Ammon's horn (tissue), 1 donor: ENCODE data around the gene SPNS3.
A peak's percentile ranks its signal among the peaks of the same experiment; 100 is the strongest.

ENCODE experiments used
- DNase-seq: peaks from one replicate; pipeline ENCODE4 v3.0.0-alpha.2; 2016; ENCODE audit warnings: low spot score

The SPNS3 gene

DNA sequence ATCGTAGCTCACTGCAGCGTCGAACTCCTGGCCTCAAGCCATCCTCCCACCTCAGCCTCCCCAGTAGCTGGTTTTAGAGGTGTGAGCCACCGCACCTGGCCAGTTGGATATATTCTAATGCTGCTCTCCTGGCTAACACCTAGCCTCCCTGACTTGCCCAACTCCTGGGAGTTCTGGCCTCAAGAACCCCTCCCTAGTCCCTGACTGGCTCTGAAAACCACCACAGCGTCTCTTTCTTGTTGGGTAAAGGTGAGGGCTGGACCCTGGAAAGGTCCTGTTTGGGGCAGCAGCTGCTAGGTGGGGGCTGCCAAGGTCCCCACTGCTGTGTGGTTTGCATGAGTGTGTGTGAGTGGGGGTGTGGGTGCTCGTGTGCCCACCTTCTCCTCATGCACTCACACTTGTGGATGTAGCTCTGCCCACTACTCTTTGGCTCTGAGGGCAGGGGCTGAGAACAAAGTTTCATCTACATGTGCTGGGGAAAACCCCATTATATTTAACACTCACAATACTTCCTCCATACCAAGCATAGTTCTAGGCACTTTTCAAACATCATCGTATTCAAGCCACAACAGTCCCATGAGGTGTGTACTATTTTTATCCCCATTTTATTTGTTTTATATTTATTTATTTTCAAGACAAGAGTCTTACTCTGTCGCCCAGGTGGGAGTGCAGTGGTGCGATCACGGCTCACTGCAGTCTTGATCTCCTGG is 7.1 kb upstream of the SPNS3 start:
- DNase-seq: no peak

DNA sequence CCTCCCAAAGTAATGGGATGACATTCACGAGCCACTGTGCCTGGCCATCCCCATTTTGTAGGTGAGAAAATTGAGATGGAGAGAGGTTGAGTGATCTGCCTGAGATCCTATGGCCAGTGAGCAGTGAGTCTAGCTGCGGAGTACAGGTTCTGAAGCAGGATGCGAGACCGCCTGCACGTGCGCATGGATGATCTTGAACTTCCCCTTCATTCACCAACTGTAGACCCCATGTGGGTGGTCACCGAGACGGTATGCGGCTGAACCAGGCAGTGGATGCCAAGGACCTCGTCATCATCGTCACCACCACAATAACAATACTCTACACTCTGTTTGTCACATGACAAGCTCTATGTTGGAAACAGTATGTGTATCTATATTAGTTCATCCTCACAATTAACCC is 6.2 kb upstream of the SPNS3 start:
- DNase-seq: no peak

DNA sequence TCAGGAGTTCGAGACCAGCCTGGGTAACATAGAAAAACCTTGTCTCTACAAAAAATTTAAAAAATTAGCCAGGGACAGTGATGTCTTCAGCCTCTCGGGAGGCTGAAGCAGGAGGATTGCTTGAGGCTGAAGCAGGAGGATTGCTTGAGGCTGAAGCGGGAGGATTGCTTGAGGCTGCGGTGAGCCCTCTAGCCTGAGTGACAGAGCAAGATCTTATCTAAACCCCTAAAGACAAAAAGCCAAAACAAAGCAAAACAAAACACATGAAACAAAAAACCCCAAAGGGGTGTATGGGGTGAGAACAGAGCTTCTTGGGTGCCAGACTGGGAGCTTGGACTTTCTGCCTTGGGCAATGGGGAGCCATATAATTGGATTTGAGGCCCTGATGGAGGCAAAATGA is 2.6 kb downstream of the SPNS3 start:
- no peak for DNase-seq

GRCh38 chr17:4436846-4437245 is 3.1 kb downstream of the SPNS3 start:
- DNase-seq: peak; percentile 67

DNA sequence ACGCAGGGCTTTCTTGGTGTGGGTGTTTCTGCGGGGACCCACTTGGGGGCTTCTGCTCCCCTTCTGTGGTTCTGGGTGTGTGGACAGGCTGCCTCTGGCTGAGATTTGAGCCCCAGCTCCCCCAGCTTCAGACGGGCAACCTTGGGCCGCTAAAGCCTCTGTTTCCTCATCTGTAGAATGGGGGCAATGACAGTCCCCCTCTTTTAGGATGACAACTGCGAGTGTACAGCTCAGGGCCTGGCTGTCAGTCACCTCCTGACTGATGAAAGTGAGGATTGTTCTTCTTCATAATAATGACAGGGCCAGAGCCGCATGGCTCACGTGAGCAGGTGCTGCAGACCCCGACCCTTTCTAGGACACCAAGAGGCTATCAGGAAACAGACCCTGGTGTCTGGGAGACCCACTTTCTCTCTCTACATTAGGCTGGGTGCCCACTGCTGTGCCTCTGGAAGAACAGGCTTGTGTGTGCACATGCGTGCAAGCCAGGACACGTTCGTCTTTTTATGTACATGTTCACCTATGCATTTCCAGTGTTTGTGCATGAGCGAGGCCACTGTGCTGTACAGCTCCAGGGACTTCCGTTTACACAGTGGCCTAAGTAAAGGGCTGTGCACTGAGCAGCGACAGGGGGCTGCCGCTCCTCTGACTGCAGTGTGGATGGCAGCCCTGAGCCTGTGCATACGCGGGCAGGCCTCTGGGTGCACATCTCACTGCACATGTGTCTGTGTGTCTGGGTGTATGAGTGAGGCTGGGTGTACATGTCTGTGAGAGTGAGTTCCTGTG is 4.6 kb downstream of the SPNS3 start:
- no peak for DNase-seq

GRCh38 chr17:4440021-4440420 is 6.3 kb downstream of the SPNS3 start:
- DNase-seq: no peak

GRCh38 chr17:4440690-4441686 is 7.2 kb downstream of the SPNS3 start:
- no peak for DNase-seq

- no peak for DNase-seq
Observed at GRCh38 chr17:4442582-4442981, 8.8 kb downstream of the SPNS3 start.

DNA sequence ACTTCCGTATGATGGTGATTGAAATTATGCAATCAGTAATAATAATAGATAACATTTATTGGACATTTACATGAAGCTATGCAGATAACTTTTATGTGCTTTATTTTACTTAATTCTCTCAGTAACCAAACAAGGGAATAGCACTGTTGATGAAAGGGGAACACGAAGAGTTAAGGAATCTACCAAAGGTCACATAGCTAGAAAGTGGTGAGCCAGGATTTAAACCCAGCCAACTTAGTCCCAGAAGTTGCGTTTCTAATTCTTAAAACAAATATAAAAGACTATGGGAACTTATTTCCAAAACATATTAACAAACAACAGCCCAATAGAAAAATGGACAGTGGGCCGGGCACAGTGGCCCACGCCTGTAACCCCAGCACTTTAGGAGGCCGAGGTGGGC is 9.7 kb downstream of the SPNS3 start:
- DNase-seq: no peak

GRCh38 chr17:4444782-4445473 is 11.2 kb downstream of the SPNS3 start:
- DNase-seq: peak; percentile 49

- no peak for DNase-seq
Observed at GRCh38 chr17:4445731-4446130, 12.0 kb downstream of the SPNS3 start.

DNA sequence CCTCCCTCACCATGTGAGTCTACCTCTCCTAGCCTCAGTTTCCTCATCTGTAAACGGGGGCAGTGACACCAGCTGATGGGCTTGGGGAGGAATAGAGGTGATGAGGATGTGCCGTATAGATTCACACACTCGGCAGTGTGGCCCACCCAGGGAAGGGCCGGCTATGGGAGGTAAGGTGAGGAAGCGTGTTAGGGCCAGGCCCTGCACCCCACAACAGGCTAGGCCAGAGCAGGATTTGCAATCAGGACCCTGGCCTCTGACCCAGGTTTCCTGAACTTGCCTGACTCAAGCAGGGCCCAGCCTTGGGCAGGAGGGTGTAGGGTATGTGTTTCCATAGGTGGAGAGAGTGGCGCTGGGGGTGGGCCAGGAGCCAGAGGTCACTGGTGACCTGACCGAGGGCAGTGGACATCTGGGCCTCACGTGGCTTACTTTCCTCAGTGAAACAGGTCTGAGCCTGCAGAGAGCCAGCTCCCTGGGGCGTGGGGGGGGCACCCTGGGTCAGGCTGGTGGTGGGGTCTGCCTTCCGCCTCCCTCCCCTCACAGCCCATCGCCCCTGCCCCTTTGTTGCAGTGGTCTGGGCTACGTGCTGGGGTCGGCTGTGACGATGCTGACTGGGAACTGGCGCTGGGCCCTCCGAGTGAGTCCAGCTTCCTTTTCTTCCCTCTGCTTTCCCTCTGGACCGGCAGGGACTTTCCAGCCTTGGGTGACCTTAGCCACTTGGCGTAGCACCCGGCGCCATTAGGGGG is 12.8 kb downstream of the SPNS3 start:
- no peak for DNase-seq

- no peak for DNase-seq
Observed at GRCh38 chr17:4448197-4448980, 14.6 kb downstream of the SPNS3 start.

DNA sequence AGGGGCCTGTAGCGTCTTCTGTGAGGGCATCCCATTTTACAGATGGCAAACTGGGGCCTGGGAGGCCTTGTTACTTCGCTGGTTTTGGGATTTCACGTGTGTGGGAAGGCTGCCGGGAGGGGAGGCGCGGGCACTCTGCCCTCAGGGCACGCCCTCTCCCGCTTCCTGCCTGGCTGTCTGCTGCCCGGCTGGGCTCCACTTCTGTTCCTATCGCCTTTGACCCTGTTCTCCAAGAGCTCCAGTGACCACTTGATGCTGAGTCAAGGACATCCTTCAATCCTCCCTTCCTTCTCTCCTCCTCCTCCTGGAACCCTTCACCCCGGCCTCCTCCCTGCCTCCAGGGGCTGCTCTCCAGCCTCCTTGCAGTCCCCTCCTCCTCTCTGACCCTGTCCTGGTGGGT is 16.0 kb downstream of the SPNS3 start:
- no peak for DNase-seq

- DNase-seq: no peak
Observed at GRCh38 chr17:4450710-4451316, 17.1 kb downstream of the SPNS3 start.

- DNase-seq: no peak
Observed at GRCh38 chr17:4453812-4454591, 20.3 kb downstream of the SPNS3 start.

DNA sequence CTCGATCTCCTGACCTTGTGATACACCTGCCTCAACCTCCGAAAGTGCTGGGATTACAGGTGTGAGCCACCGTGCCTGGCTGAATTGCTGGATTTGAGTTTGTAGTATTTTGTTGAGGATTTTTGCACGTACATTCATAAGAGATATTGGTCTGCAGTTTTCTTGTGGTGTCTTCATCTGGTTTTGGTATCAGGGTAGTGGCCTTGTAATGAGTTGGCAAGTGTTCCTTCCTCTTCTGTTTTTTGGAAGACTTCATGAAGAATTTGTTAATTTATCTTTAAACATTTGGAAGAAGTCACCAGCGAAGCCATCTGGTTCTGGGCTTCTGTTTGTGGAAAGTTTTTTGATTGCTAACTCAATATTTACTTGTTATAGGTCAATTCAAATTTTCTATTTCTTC is 26.9 kb downstream of the SPNS3 start:
- no peak for DNase-seq

GRCh38 chr17:4463818-4464476 is 30.2 kb downstream of the SPNS3 start:
- peak; percentile 70 for DNase-seq
